Measurements from ENCODE around the gene AK8. TPM values are rescaled to one million over a fixed set of nuclear protein-coding genes. Genes with fewer than 3 reads are reported as not detected.
A peak's percentile ranks its signal among the peaks of the same experiment; 100 is the strongest.

AK8 gene
- total and polyA plus RNA-seq, 2 of the 4 experiments (the other 2 are of a cell fraction) = under 0.01 to 0.09 TPM

DNA sequence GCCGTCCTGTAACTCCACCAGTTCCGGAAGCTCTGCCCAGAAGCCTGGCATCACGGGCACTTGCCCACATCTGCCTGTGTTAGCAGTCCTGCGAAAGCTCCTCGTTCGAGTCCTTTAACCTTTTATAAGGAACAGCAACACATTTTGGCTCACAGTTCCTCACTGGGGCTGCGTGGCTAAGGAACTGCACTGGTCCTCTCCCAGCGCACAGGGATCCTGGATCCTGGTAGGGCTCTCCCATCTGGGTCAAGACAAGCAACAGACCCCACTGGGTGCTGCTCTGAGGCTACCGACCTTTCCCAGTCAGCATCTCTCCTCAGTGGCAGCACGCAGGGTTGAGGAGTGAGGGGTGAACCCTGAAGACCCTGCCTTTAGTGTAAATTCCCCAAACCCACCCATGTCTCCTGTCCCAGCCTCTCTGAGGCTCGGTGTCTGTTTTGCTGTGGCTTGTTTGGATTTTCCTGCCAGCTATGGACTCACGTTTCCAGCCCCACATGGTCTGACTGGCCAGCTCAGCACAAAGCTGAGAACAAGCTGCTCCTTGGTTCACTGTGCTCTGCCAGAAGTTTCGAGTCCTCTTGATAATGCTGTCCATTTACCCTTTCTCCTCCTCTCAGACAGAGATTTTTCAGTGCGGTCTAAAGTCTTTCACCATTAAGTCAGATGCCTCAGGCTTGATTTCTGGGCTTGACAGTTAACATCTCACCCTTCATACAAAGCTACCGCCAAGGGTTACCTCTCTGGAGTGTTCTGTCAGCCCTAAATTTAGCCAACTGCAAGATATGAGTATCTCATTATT, 80.0 kb downstream of the AK8 start:
- DNase-seq = no peak
- WGBS, 2 experiments (ENCODE audit: extremely low coverage in 2 of 2, insufficient read length in 1 of 2) = 60% methylated on average over 9 of the region's 15 CpGs; no CpG with 5 or more reads in 1 of the 2 experiments
- H3K27ac ChIP-seq (ENCODE audit: insufficient read depth, low read length) = no peak overlapping the region

More for the DNA sequence above, 80.0 kb downstream of the AK8 start:
- Histone ChIP-seq H2AK9ac (replicated peaks; ENCODE audit: low read depth, low read length, poor library complexity) (no peak overlapping the region), H3K56ac (ENCODE audit: extremely low read depth, insufficient read depth, low read length) (no peak overlapping the region), H4K8ac (ENCODE audit: low read depth in 2 of 2, low read length in 2 of 2) (no peak overlapping the region), H3K4me3 (ENCODE audit: insufficient read depth, low read depth, low read length) (no peak overlapping the region), H3K36me3 (ENCODE audit: control insufficient read depth, insufficient read depth, low read length) (no peaks in the 10 kb centered on the region), H3K79me1 (ENCODE audit: low read depth in 1 of 2, low read length in 2 of 2) (no peaks in the 10 kb centered on the region), H2BK120ac (ENCODE audit: low read depth, low read length) (no peak overlapping the region), H2AK5ac (ENCODE audit: low read depth, low read length) (no peak overlapping the region), H2BK15ac (ENCODE audit: low read depth, low read length) (no peak overlapping the region), H3K14ac (replicated peaks; ENCODE audit: low read depth, low read length) (no peak overlapping the region), H4K5ac (ENCODE audit: low read depth, low read length) (no peak overlapping the region), H3K27me3 (ENCODE audit: control insufficient read depth, insufficient read depth, low read length) (peaks cover 56% of the 10 kb centered on the region), H2BK5ac (ENCODE audit: low read depth, low read length, poor library complexity, severe bottlenecking) (no peak overlapping the region), H4K20me1 (ENCODE audit: insufficient read depth, low read length) (no peaks in the 10 kb centered on the region), H3K18ac (ENCODE audit: low read depth, low read length) (no peak overlapping the region), H4K91ac (ENCODE audit: insufficient read depth, low read depth, low read length) (no peak overlapping the region), H3K9ac (ENCODE audit: low read depth, low read length) (no peak overlapping the region), H3K9me1 (ENCODE audit: insufficient read depth, low read length) (no peaks in the 10 kb centered on the region), H3K9me3 (ENCODE audit: control insufficient read depth, insufficient read depth, low read length) (no peaks in the 10 kb centered on the region), H3K23ac (ENCODE audit: low read depth, low read length) (no peak overlapping the region), H3K4me1 (ENCODE audit: control insufficient read depth, insufficient read depth, low read length) (no peaks in the 10 kb centered on the region), H3K4me2 (ENCODE audit: low read depth, low read length) (no peak overlapping the region), H3K4ac (ENCODE audit: low read depth, low read length) (no peak overlapping the region), H2BK20ac (ENCODE audit: low read depth, low read length) (no peak overlapping the region), H2AFZ (replicated peaks; ENCODE audit: low read length, poor library complexity) (no peak overlapping the region)
- intact Hi-C loops (cut with micrococcal nuclease) (no loop called here), dilution Hi-C loops (cut with HindIII; ENCODE audit: low sequenced_read_pairs, unreplicated experiment) (no loop called here), in situ Hi-C loops (cut with MboI; ENCODE audit: low sequenced_read_pairs) (loop anchor here (5.0 kb wide), 1 partner anchor 291 kb away; no protein-coding TSS in a partner anchor)
- peak; percentile 21; the same call in 1 of the 2 replicates for ATAC-seq (ENCODE audit: low read depth)
- TF ChIP-seq, protein P1, sequence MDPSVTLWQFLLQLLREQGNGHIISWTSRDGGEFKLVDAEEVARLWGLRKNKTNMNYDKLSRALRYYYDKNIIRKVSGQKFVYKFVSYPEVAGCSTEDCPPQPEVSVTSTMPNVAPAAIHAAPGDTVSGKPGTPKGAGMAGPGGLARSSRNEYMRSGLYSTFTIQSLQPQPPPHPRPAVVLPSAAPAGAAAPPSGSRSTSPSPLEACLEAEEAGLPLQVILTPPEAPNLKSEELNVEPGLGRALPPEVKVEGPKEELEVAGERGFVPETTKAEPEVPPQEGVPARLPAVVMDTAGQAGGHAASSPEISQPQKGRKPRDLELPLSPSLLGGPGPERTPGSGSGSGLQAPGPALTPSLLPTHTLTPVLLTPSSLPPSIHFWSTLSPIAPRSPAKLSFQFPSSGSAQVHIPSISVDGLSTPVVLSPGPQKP (IDR thresholded peaks at IDR 0.05; ENCODE audit: borderline replicate concordance, low read depth, low read length) = no peak
- TF ChIP-seq FOS (IDR thresholded peaks at IDR 0.05; ENCODE audit: low read depth, low read length) = no peak
- TF ChIP-seq RFX5 (IDR thresholded peaks at IDR 0.05; ENCODE audit: low read depth, low read length) = no peak
- TF ChIP-seq MAFK (IDR thresholded peaks at IDR 0.05; ENCODE audit: low read depth, low read length) = no peak
- no peak for TF ChIP-seq NFE2L2 (IDR thresholded peaks at IDR 0.05; ENCODE audit: low read depth, low read length)
- no peak for TF ChIP-seq MAZ (IDR thresholded peaks at IDR 0.05; ENCODE audit: borderline replicate concordance, low read depth, low read length)
- no peak for TF ChIP-seq MXI1 (IDR thresholded peaks at IDR 0.05; ENCODE audit: borderline replicate concordance, low read depth, low read length)
- TF ChIP-seq RAD21 (IDR thresholded peaks at IDR 0.05; ENCODE audit: low read length) = no peak
- no peak for TF ChIP-seq CEBPB (IDR thresholded peaks at IDR 0.05; ENCODE audit: low read depth, low read length)
- no peak for TF ChIP-seq BHLHE40 (IDR thresholded peaks at IDR 0.05; ENCODE audit: low read depth, low read length)
- TF ChIP-seq CHD1 (IDR thresholded peaks at IDR 0.05; ENCODE audit: low read depth, low read length) = no peak
- TF ChIP-seq SMC3 (IDR thresholded peaks at IDR 0.05; ENCODE audit: low read depth, low read length) = no peak
- no peak for TF ChIP-seq POLR2A (IDR thresholded peaks at IDR 0.05; ENCODE audit: low read depth, low read length)
- TF ChIP-seq, protein P2, sequence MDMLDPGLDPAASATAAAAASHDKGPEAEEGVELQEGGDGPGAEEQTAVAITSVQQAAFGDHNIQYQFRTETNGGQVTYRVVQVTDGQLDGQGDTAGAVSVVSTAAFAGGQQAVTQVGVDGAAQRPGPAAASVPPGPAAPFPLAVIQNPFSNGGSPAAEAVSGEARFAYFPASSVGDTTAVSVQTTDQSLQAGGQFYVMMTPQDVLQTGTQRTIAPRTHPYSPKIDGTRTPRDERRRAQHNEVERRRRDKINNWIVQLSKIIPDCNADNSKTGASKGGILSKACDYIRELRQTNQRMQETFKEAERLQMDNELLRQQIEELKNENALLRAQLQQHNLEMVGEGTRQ (IDR thresholded peaks at IDR 0.05; ENCODE audit: low read depth, low read length) = no peak
- TF ChIP-seq, protein P3, sequence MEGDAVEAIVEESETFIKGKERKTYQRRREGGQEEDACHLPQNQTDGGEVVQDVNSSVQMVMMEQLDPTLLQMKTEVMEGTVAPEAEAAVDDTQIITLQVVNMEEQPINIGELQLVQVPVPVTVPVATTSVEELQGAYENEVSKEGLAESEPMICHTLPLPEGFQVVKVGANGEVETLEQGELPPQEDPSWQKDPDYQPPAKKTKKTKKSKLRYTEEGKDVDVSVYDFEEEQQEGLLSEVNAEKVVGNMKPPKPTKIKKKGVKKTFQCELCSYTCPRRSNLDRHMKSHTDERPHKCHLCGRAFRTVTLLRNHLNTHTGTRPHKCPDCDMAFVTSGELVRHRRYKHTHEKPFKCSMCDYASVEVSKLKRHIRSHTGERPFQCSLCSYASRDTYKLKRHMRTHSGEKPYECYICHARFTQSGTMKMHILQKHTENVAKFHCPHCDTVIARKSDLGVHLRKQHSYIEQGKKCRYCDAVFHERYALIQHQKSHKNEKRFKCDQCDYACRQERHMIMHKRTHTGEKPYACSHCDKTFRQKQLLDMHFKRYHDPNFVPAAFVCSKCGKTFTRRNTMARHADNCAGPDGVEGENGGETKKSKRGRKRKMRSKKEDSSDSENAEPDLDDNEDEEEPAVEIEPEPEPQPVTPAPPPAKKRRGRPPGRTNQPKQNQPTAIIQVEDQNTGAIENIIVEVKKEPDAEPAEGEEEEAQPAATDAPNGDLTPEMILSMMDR (conservative IDR thresholded peaks at IDR 0.05; ENCODE audit: low read depth, low read length) = no peak
- POLR2A ChIA-PET (ENCODE audit: unreplicated experiment) = no interaction called here
- CTCF ChIA-PET = interaction anchor here (0.5 kb wide), 1 partner anchor 99 kb away, joined by 3 read pairs; no protein-coding TSS in a partner anchor
- BruUV-seq (replicated peaks) = no TSS peak

All from IMR-90 (cell line).